BJ (cell line): ENCODE results near the gene RAB40C. TPM values are rescaled to one million over a fixed set of nuclear protein-coding genes. Genes with fewer than 3 reads are reported as not detected.

Source experiments
- CTCF ChIA-PET: fragments of 350-600 bp; formaldehyde crosslinking; extraction: SDS; loops from one replicate; lab custom pipeline; 2021; ENCODE audit warnings: antibody characterized with exemption, inconsistent platforms; lab: Yijun Ruan, JAX
- POLR2A ChIA-PET: fragments of 300-600 bp; sonication (Branson Sonifier 250); formaldehyde crosslinking; extraction: SDS; loops from one replicate; lab custom pipeline; 2021; ENCODE audit warnings: antibody characterized with exemption; lab: Charles Lee
- DNase-seq: peaks from one replicate; pipeline ENCODE4 v3.0.0-alpha.2; 2011; ENCODE audit warnings: low read depth
- H3K27me3 ChIP-seq: 2 replicates; pipeline ENCODE4 v1.6.0; 2011; ENCODE audit warnings: low read length; ENCODE audit not compliant: control insufficient read depth, insufficient read depth
- H3K36me3 ChIP-seq: 2 replicates; pipeline ENCODE4 v1.5.1; 2011; ENCODE audit warnings: low read length; ENCODE audit not compliant: control insufficient read depth, insufficient read depth
- H3K4me3 ChIP-seq: 2 replicates; pipeline ENCODE4 v1.5.1; 2011; ENCODE audit warnings: low read depth, mild to moderate bottlenecking, control low read depth, low read length
- polyA plus RNA-seq: library from polyadenylated mRNA; depleted of rRNA; stranded (reverse); fragments of >200 nt; gene quantifications from 2 replicates; pipeline ENCODE4 v1.2.3, GENCODE V29; 2011
- TF ChIP-seq, protein P1 (sequence below): IDR thresholded peaks from 2 replicates; pipeline ENCODE4 v1.5.1; 2011; ENCODE audit warnings: low read depth, mild to moderate bottlenecking, control low read depth, inconsistent platforms, low read length, moderate library complexity; ENCODE audit not compliant: insufficient read depth

RAB40C gene
- polyA plus RNA-seq, 1 experiment, result 7.6 TPM

- DNase-seq, result no peak
- Histone ChIP-seq H3K4me3 (no peak overlapping the region), H3K36me3 (peaks cover 3% of the 10 kb centered on the region), H3K27me3 (no peaks in the 10 kb centered on the region)
- TF ChIP-seq, protein P1, sequence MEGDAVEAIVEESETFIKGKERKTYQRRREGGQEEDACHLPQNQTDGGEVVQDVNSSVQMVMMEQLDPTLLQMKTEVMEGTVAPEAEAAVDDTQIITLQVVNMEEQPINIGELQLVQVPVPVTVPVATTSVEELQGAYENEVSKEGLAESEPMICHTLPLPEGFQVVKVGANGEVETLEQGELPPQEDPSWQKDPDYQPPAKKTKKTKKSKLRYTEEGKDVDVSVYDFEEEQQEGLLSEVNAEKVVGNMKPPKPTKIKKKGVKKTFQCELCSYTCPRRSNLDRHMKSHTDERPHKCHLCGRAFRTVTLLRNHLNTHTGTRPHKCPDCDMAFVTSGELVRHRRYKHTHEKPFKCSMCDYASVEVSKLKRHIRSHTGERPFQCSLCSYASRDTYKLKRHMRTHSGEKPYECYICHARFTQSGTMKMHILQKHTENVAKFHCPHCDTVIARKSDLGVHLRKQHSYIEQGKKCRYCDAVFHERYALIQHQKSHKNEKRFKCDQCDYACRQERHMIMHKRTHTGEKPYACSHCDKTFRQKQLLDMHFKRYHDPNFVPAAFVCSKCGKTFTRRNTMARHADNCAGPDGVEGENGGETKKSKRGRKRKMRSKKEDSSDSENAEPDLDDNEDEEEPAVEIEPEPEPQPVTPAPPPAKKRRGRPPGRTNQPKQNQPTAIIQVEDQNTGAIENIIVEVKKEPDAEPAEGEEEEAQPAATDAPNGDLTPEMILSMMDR, result no peak
- POLR2A ChIA-PET, result no interaction called here
- CTCF ChIA-PET, result interaction anchor here (0.6 kb wide), 1 partner anchor 11 kb away, joined by 4 read pairs; no protein-coding TSS in a partner anchor
Measured at GRCh38 chr16:580946-581498, 8.8 kb upstream of the RAB40C start.

DNA sequence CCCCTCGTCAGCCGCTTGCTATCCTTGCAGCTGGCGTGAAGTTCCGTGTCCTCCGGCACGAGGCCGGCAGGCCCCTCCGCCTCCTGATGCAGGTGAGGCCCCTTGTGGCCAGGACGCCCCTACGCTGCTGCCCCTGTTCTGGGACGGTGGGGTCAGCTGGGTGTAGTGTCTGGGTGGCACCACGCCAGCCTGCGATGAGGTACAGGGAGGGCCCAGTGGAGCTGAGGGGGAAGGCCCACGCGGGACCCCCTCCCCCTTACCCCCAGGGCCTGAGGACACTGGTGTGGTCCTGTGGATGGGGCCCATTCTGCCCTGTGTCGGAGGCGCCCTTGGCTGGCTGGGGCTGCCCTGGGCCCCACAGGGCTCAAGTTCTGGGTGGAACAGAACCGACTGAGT is 7.7 kb upstream of the RAB40C start:
- TF ChIP-seq, protein P1, result no peak
- no peak overlapping the region for H3K4me3 ChIP-seq
- H3K27me3 ChIP-seq, result no peaks in the 10 kb centered on the region
- ChIA-PET CTCF (no interaction called here), POLR2A (no interaction called here)
- no peak for DNase-seq
- peaks cover 3% of the 10 kb centered on the region for H3K36me3 ChIP-seq

DNA sequence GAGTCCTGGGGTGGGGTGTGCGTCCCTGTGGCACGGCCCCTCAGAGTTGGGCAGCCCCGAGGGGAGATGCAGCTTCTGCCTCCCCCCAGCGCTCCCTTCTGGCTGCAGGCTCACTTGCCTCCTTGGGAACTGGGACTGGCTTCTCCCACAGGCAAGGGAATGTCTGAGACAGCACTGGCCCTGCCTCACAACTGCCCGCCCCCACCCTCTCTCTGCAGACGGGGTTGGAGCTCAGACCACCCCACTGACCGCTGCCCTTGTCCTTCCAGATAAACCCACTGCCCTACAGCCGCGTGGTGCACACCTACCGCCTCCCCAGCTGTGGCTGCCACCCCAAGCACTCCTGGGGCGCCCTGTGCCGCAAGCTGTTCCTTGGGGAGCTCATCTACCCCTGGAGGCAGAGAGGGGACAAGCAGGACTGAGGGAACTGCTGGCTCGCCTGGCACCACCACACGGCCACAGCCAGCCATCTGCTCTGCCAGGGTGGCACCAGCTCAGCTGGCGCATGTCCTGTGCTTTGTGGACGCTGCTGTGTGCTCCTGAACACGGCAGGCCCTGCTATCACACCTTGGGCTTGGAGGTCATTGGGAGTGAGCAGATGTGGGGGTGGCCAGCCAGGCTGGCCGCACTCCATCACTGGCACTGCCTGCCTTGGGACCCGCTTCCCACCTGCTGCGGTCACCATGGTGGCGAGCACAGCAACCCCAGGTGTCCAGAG is 7.1 kb upstream of the RAB40C start:
- TF ChIP-seq, protein P1, result no peak
- H3K36me3 ChIP-seq, result peaks cover 1% of the 10 kb centered on the region
- ChIA-PET CTCF (no interaction called here), POLR2A (no interaction called here)
- no peaks in the 10 kb centered on the region for H3K27me3 ChIP-seq
- H3K4me3 ChIP-seq, result no peak overlapping the region
- DNase-seq, result no peak

GRCh38 chr16:583470-583814 is 6.4 kb upstream of the RAB40C start:
- no peak for DNase-seq
- Histone ChIP-seq H3K36me3 (peaks cover 1% of the 10 kb centered on the region), H3K27me3 (no peaks in the 10 kb centered on the region), H3K4me3 (no peak overlapping the region)
- TF ChIP-seq, protein P1, result no peak
- ChIA-PET POLR2A (no interaction called here), CTCF (no interaction called here)

DNA sequence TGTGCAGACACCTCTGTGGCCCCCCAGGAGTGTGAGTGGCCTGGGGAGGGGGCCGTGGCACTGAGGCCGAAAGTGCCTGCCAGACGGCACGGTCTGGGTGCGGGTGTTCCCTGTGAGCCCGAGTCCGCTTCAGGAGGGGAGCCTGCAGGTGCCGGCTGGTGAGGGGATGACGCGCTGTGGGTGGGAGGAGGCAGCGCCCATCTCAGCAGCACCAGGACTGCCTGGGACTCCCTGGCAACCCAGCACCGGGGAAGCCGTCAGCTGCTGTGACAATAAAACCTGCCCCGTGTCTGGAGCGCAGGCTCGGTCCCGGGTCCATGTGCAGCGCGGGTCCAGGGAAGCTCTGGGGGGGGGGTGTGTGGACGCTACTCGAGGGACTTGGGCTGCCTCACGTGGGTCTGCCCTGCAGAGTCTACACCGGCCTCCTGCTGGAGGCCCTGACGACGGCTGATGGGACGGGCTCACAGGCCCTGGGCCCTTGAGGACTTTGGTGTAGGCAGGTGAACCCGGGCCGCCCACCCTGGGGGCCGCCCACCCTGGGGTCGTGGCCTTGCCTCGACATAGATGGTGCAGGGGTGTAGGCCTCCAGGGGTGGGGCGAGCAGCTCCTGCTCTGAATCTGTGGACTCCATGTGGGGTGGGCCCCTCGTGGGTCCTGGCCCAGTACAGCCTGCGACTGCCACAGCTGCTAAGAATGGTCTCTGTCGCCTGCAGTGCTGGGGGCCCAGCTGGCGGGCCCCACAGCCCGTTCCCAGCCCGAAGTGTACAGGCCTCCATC is 5.9 kb upstream of the RAB40C start:
- no peak for DNase-seq
- ChIA-PET CTCF (no interaction called here), POLR2A (no interaction called here)

More for the DNA sequence above, 5.9 kb upstream of the RAB40C start:
- no peaks in the 10 kb centered on the region for H3K27me3 ChIP-seq
- H3K36me3 ChIP-seq, result peaks cover 1% of the 10 kb centered on the region
- no peak overlapping the region for H3K4me3 ChIP-seq
- TF ChIP-seq, protein P1, result no peak
